HCT116 (cell line): ENCODE results near the gene CSF3R.

ENCODE experiments used
- EZH2 ChIP-seq: fragments of 200-600 bp; sonication (generic); IDR thresholded peaks from 2 replicates; pipeline ENCODE4 v1.6.1; 2017; ENCODE audit warnings: antibody characterized with exemption, mixed run types
- JUND ChIP-seq: IDR thresholded peaks from 2 replicates; pipeline ENCODE4 v1.6.1; 2012
- POLR2A ChIP-seq: IDR thresholded peaks from 2 replicates; pipeline ENCODE4 v1.7.0; 2011; ENCODE audit warnings: borderline replicate concordance; ENCODE audit not compliant: insufficient read depth, insufficient read length; ENCODE audit errors: extremely low read depth
- POLR2AphosphoS5 ChIP-seq: IDR thresholded peaks from 2 replicates; pipeline ENCODE4 v1.6.1; 2011; ENCODE audit warnings: mild to moderate bottlenecking, low read depth, low read length, moderate library complexity
- RAD21 ChIP-seq: IDR thresholded peaks from 2 replicates; pipeline ENCODE4 v1.6.1; 2012; ENCODE audit warnings: low read depth, mild to moderate bottlenecking
- SRF ChIP-seq: IDR thresholded peaks from 2 replicates; pipeline ENCODE4 v1.6.1; 2012; ENCODE audit warnings: low read depth
- YY1 ChIP-seq: IDR thresholded peaks from 2 replicates; pipeline ENCODE4 v1.6.1; 2011; ENCODE audit warnings: low read length, low read depth, moderate library complexity, mild to moderate bottlenecking; ENCODE audit not compliant: insufficient replicate concordance; ENCODE audit errors: extremely low read depth
- TF ChIP-seq, protein P1 (sequence below): IDR thresholded peaks from 2 replicates; pipeline ENCODE4 v1.6.1; 2012
- TF ChIP-seq, protein P2 (sequence below), 3 experiments: fragments of 200-600 bp in 1 of 3; sonication (generic) in 1 of 3; IDR thresholded peaks in 2 of 3; conservative IDR thresholded peaks in 1 of 3; 2 replicates each; pipeline ENCODE4 v1.5.1; 2012 to 2017; ENCODE audit warnings: low read depth in 2 of 3, low read length in 2 of 3, antibody characterized with exemption in 1 of 3, borderline replicate concordance in 1 of 3, control low read depth in 1 of 3, mild to moderate bottlenecking in 1 of 3, mixed read lengths in 1 of 3, mixed run types in 1 of 3, moderate library complexity in 1 of 3; ENCODE audit not compliant: insufficient read depth in 1 of 3

DNA sequence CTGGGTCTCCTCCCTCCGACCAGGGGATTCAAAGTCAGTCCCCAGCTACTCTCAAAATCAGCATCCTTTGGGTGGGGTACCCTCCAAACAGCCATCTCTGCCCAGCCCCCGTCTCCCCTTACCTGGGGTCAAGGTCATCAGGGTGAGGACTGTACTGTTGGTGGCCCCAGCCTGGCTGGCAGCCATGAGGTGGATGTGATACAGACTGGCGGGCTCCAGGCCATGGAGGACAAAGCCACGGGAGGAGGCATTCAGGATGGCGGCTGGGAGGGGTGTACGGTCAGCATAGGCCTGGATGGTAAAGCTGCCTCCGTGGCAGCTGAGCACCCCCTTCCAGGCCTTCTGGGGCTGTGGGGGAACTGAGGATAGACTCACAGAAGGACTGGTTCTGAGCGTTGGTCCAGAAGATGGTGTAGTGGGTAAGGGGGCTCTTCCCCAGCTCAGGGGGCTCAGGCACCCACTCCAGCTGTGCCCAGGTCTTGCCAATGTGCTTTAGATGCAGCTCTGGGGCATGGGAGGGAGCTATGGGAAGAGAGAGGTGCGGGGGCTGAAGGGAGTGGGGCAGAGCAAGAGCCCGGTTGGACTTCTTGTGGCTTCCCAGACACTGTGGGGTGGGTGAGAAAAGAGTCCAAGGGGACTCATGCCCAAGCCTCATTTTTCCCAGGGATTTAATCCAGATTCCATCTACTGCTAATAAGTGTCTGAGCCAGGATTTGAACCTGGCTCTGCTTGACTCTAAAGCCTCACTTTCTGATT, 14.8 kb downstream of the CSF3R start:
- TF ChIP-seq, protein P1, sequence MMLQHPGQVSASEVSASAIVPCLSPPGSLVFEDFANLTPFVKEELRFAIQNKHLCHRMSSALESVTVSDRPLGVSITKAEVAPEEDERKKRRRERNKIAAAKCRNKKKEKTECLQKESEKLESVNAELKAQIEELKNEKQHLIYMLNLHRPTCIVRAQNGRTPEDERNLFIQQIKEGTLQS = no peak
- TF ChIP-seq, protein P2, sequence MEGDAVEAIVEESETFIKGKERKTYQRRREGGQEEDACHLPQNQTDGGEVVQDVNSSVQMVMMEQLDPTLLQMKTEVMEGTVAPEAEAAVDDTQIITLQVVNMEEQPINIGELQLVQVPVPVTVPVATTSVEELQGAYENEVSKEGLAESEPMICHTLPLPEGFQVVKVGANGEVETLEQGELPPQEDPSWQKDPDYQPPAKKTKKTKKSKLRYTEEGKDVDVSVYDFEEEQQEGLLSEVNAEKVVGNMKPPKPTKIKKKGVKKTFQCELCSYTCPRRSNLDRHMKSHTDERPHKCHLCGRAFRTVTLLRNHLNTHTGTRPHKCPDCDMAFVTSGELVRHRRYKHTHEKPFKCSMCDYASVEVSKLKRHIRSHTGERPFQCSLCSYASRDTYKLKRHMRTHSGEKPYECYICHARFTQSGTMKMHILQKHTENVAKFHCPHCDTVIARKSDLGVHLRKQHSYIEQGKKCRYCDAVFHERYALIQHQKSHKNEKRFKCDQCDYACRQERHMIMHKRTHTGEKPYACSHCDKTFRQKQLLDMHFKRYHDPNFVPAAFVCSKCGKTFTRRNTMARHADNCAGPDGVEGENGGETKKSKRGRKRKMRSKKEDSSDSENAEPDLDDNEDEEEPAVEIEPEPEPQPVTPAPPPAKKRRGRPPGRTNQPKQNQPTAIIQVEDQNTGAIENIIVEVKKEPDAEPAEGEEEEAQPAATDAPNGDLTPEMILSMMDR (IDR thresholded peaks at IDR 0.05 in 2 of 3, conservative IDR thresholded peaks at IDR 0.05 in 1 of 3; ENCODE audit: borderline replicate concordance in 1 of 3, insufficient read depth in 1 of 3, low read depth in 2 of 3, low read length in 2 of 3) = no peak
- TF ChIP-seq SRF (no peak), EZH2 (no peak), YY1 (no peak), POLR2AphosphoS5 (no peak), POLR2A (no peak), RAD21 (no peak), JUND (no peak)
